H9 (cell line): Measurements from ENCODE around the gene HIGD1B. TPM values are rescaled to one million over a fixed set of nuclear protein-coding genes. Genes with fewer than 3 reads are reported as not detected.

Source experiments
- DNase-seq: peaks from one replicate; pipeline ENCODE4 v3.0.0-alpha.2; 2017
- H2AFZ ChIP-seq: one replicate; pipeline ENCODE4 v1.6.1; 2013; ENCODE audit warnings: mild to moderate bottlenecking, low read length, control low read depth, moderate library complexity
- H2AK5ac ChIP-seq: 2 replicates; pipeline ENCODE4 v1.6.1; 2013; ENCODE audit warnings: low read length, control low read depth, mixed read lengths; ENCODE audit not compliant: insufficient read length
- H2BK120ac ChIP-seq: one replicate; pipeline ENCODE4 v1.6.1; 2013; ENCODE audit warnings: low read depth, mild to moderate bottlenecking, low read length, control low read depth, inconsistent platforms; ENCODE audit not compliant: poor library complexity, severe bottlenecking
- H2BK12ac ChIP-seq: 2 replicates; pipeline ENCODE4 v1.6.1; 2013; ENCODE audit warnings: low read length, control low read depth, mixed read lengths, low read depth; ENCODE audit not compliant: insufficient read length
- H2BK15ac ChIP-seq: 2 replicates; pipeline ENCODE4 v1.6.1; 2013; ENCODE audit warnings: low read depth, low read length, control low read depth
- H2BK20ac ChIP-seq: one replicate; pipeline ENCODE4 v1.6.1; 2013; ENCODE audit warnings: low read depth, mild to moderate bottlenecking, low read length, control low read depth, inconsistent platforms; ENCODE audit not compliant: poor library complexity, severe bottlenecking
- H2BK5ac ChIP-seq: 2 replicates; pipeline ENCODE4 v1.6.1; 2013; ENCODE audit warnings: low read length, control low read depth, mixed read lengths; ENCODE audit not compliant: insufficient read length
- H3K14ac ChIP-seq: 2 replicates; pipeline ENCODE4 v1.6.1; 2013; ENCODE audit warnings: low read length, control low read depth; ENCODE audit not compliant: insufficient read depth
- H3K18ac ChIP-seq: 2 replicates; pipeline ENCODE4 v1.6.1; 2013; ENCODE audit warnings: low read depth, mild to moderate bottlenecking, mixed read lengths, low read length, control low read depth; ENCODE audit not compliant: insufficient read length
- H3K23ac ChIP-seq: 2 replicates; pipeline ENCODE4 v1.6.1; 2013; ENCODE audit warnings: low read length, control low read depth, mixed read lengths, low read depth; ENCODE audit not compliant: insufficient read length
- H3K23me2 ChIP-seq: 2 replicates; pipeline ENCODE4 v1.6.1; 2013; ENCODE audit warnings: low read depth, mild to moderate bottlenecking, mixed read lengths, low read length, control low read depth; ENCODE audit not compliant: insufficient read length, poor library complexity, severe bottlenecking
- H3K27ac ChIP-seq: 2 replicates; pipeline ENCODE4 v1.5.1; 2013; ENCODE audit warnings: low read length, control low read depth, mixed read lengths, low read depth; ENCODE audit not compliant: insufficient read length
- H3K27me3 ChIP-seq: 2 replicates; pipeline ENCODE4 v1.6.1; 2013; ENCODE audit warnings: low read length, control low read depth, inconsistent platforms; ENCODE audit not compliant: insufficient read depth
- H3K4ac ChIP-seq: 2 replicates; pipeline ENCODE4 v1.6.1; 2013; ENCODE audit warnings: low read depth, mild to moderate bottlenecking, control low read depth, inconsistent platforms, low read length, moderate library complexity
- H3K4me1 ChIP-seq: 2 replicates; pipeline ENCODE4 v1.6.1; 2013; ENCODE audit warnings: low read length, control low read depth, inconsistent platforms; ENCODE audit not compliant: insufficient read depth
- H3K4me2 ChIP-seq: 2 replicates; pipeline ENCODE4 v1.6.1; 2013; ENCODE audit warnings: low read length, control low read depth, mixed read lengths; ENCODE audit not compliant: insufficient read length, insufficient read depth
- H3K56ac ChIP-seq: 2 replicates; pipeline ENCODE4 v1.6.1; 2013; ENCODE audit warnings: low read depth, mild to moderate bottlenecking, mixed read lengths, low read length, control low read depth; ENCODE audit not compliant: insufficient read length
- H3K79me1 ChIP-seq: 2 replicates; pipeline ENCODE4 v1.6.1; 2013; ENCODE audit warnings: low read depth, mild to moderate bottlenecking, moderate library complexity, low read length, control low read depth, inconsistent platforms; ENCODE audit not compliant: insufficient read depth, poor library complexity, severe bottlenecking
- H3K79me2 ChIP-seq: 2 replicates; pipeline ENCODE4 v1.6.1; 2013; ENCODE audit warnings: low read length, control low read depth, inconsistent platforms; ENCODE audit not compliant: insufficient read depth
- H3K9ac ChIP-seq: 2 replicates; pipeline ENCODE4 v1.6.1; 2013; ENCODE audit warnings: low read length, control low read depth, mixed read lengths; ENCODE audit not compliant: insufficient read length; ENCODE audit errors: extremely low read depth
- H3K9me3 ChIP-seq: one replicate; pipeline ENCODE4 v1.6.1; 2013; ENCODE audit warnings: low read depth, low read length, inconsistent platforms; ENCODE audit not compliant: control insufficient read depth
- H3T11ph ChIP-seq: one replicate; pipeline ENCODE4 v1.6.1; 2013; ENCODE audit warnings: mild to moderate bottlenecking, low read length, control low read depth, inconsistent platforms
- H4K20me1 ChIP-seq: one replicate; pipeline ENCODE4 v1.6.1; 2013; ENCODE audit not compliant: control insufficient read depth, insufficient read length, insufficient read depth
- H4K5ac ChIP-seq: 2 replicates; pipeline ENCODE4 v1.6.1; 2013; ENCODE audit warnings: low read depth, mild to moderate bottlenecking, mixed read lengths, low read length, control low read depth; ENCODE audit not compliant: insufficient read length
- H4K8ac ChIP-seq: replicated peaks from 2 replicates; pipeline ENCODE4 v1.6.1; 2013; ENCODE audit warnings: low read length, control low read depth, mixed read lengths, low read depth; ENCODE audit not compliant: insufficient read length
- H4K91ac ChIP-seq: 2 replicates; pipeline ENCODE4 v1.6.1; 2013; ENCODE audit warnings: low read depth, mild to moderate bottlenecking, moderate library complexity, mixed read lengths, low read length, control low read depth; ENCODE audit not compliant: insufficient read length
- H3K27ac Mint-ChIP-seq, 3 experiments: 2 replicates in 2 of 3; 3 replicates in 1 of 3; pipeline ENCODE4 v1.8.0; 2020 to 2021; ENCODE audit warnings: mixed read lengths in 3 of 3, mild to moderate bottlenecking in 1 of 3, moderate library complexity in 1 of 3
- H3K27me3 Mint-ChIP-seq: 2 replicates; pipeline ENCODE4 v1.8.0; 2021; ENCODE audit warnings: low read depth, mild to moderate bottlenecking, moderate library complexity, mixed read lengths
- H3K36me3 Mint-ChIP-seq, 3 experiments: 2 replicates in 2 of 3; 3 replicates in 1 of 3; pipeline ENCODE4 v1.8.0; 2020 to 2021; ENCODE audit warnings: low read depth in 3 of 3, mixed read lengths in 3 of 3; ENCODE audit not compliant: insufficient read depth in 1 of 3
- H3K4me1 Mint-ChIP-seq, 2 experiments: 2 replicates each; pipeline ENCODE4 v1.8.0; 2020; ENCODE audit warnings: mixed read lengths in 2 of 2
- H3K4me3 Mint-ChIP-seq, 2 experiments: 2 replicates in 1 of 2; 3 replicates in 1 of 2; pipeline ENCODE4 v1.8.0; 2020 to 2021; ENCODE audit warnings: mild to moderate bottlenecking in 2 of 2, mixed read lengths in 2 of 2, moderate library complexity in 1 of 2
- H3K9me3 Mint-ChIP-seq, 2 experiments: 2 replicates in 1 of 2; 3 replicates in 1 of 2; pipeline ENCODE4 v1.8.0; 2020; ENCODE audit warnings: mild to moderate bottlenecking in 2 of 2, mixed read lengths in 2 of 2, moderate library complexity in 1 of 2
- WGBS: extraction: QIAGEN DNeasy Blood & Tissue Kit; methylation state at CpG from one replicate; pipeline ENCODE4 v1.1.7; 2013; ENCODE audit warnings: missing lambda C conversion rate, low lambda C conversion rate, mixed read lengths; ENCODE audit not compliant: insufficient read length; ENCODE audit errors: extremely low coverage; 5-methylcytosine and 5-hydroxymethylcytosine counted together
- total RNA-seq: library from RNA; stranded (reverse); gene quantifications from 2 replicates; pipeline ENCODE4 v1.2.1, GENCODE V29; 2021
- TF ChIP-seq, protein P1 (sequence below): fragments of 200-600 bp; sonication (generic); conservative IDR thresholded peaks from 3 replicates; pipeline ENCODE4 v1.8.0; 2021; ENCODE audit warnings: antibody characterized with exemption, mild to moderate bottlenecking

HIGD1B gene
- total RNA-seq, 1 experiment from 2014 or later: not detected

DNA sequence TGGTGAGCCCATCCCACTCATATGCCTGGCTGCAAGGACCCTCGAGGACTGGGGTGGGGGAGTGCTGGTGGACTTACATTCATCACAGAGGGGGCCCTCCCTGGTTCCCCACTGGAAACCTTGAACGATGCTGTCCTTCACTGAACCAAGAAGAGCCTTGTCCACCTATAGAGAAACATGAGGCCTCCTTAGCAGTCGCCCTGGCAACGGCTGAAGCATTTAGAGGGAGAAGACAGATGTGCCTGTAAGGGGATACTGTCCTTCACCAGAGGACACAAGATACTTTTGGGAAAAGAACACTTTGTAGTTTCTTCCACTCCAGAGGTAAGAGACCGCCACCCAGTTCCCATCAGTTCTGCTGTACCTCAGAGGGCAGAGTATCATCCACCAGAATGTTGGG is 6.5 kb downstream of the HIGD1B start:
- TF ChIP-seq, protein P1, sequence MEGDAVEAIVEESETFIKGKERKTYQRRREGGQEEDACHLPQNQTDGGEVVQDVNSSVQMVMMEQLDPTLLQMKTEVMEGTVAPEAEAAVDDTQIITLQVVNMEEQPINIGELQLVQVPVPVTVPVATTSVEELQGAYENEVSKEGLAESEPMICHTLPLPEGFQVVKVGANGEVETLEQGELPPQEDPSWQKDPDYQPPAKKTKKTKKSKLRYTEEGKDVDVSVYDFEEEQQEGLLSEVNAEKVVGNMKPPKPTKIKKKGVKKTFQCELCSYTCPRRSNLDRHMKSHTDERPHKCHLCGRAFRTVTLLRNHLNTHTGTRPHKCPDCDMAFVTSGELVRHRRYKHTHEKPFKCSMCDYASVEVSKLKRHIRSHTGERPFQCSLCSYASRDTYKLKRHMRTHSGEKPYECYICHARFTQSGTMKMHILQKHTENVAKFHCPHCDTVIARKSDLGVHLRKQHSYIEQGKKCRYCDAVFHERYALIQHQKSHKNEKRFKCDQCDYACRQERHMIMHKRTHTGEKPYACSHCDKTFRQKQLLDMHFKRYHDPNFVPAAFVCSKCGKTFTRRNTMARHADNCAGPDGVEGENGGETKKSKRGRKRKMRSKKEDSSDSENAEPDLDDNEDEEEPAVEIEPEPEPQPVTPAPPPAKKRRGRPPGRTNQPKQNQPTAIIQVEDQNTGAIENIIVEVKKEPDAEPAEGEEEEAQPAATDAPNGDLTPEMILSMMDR: no peak
- H3K4me1 Mint-ChIP-seq: no peaks in the 10 kb centered on the region; a peak in 1 of 4 replicates
- Histone ChIP-seq H3T11ph (no peak overlapping the region), H3K14ac (no peak overlapping the region), H3K27me3 (no peaks in the 10 kb centered on the region), H2AFZ (no peak overlapping the region), H4K91ac (no peak overlapping the region), H4K5ac (no peak overlapping the region), H3K27ac (no peak overlapping the region), H3K23ac (no peak overlapping the region), H2BK5ac (no peak overlapping the region), H4K8ac (no peak overlapping the region), H2AK5ac (no peak overlapping the region), H3K79me2 (no peaks in the 10 kb centered on the region), H2BK12ac (no peak overlapping the region), H2BK15ac (no peak overlapping the region), H3K4me2 (no peak overlapping the region), H3K23me2 (no peaks in the 10 kb centered on the region), H3K4ac (no peak overlapping the region), H3K79me1 (no peaks in the 10 kb centered on the region), H3K56ac (no peak overlapping the region), H3K18ac (no peak overlapping the region), H3K4me1 (no peaks in the 10 kb centered on the region), H2BK20ac (no peak overlapping the region), H2BK120ac (no peak overlapping the region), H3K9ac (no peak overlapping the region), H4K20me1 (no peaks in the 10 kb centered on the region), H3K9me3 (no peaks in the 10 kb centered on the region)
- no peak for DNase-seq
- no peaks in the 10 kb centered on the region; a peak in 1 of 5 replicates for H3K9me3 Mint-ChIP-seq
- peaks cover 65 to 94% (median 80%) of the 10 kb centered on the region in 3 experiments; a peak in 6 of 7 replicates for H3K36me3 Mint-ChIP-seq
- no peak overlapping the region for H3K4me3 Mint-ChIP-seq
- no peak overlapping the region for H3K27ac Mint-ChIP-seq
- no CpG with 5 or more reads among the region's 5 CpGs for WGBS
- H3K27me3 Mint-ChIP-seq: no peaks in the 10 kb centered on the region
